ENCODE results near the gene NSMF. TPM values are rescaled to one million over a fixed set of nuclear protein-coding genes. Genes with fewer than 3 reads are reported as not detected.

Gene NSMF
- total RNA-seq, 1 donor from 2014 or later = 67.8 TPM

DNA sequence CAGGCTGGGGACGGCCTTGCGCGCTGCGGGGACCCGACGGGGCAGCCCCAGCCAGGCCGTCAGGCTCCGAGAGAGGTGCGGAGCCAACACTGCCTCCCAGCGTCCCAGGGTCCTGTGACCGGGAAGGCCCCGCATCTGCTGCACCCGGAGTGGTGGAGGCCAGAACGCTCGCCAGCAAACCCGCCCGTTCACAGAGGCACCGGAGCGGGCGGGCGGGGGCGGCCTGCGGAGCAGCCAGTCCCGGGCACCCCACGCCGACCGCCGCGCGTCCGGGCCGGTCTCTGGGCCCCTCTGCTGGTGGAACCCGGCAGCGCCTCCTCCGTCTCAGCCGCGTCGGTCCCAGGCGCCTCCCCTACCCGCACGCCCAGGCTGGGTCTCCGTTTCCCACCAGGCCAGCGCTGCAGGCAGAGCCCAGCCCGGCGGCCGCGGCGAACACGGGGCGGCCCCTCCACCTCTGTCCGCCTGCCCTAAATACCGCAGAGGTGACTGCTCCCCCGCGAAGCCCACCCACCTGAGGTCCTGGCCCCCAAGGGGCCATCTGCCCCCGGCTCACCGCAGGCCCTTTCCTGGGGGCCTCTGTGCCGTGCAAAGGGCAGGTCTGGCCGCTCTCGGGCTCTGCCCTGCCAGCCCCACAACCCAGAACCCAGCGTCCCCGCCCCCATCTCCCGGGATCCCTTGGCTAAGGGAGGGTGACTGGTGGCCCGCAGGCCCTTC is 52.1 kb downstream of the NSMF start:
- Mint-ChIP-seq H3K27ac (no peak overlapping the region), H3K4me1 (ENCODE audit: unreplicated experiment) (no peaks in the 10 kb centered on the region), H3K36me3 (peaks cover 8% of the 10 kb centered on the region), H3K9me3 (no peaks in the 10 kb centered on the region), H3K27me3 (no peaks in the 10 kb centered on the region), H3K4me3 (no peak overlapping the region)
- peak; percentile 85 for DNase-seq (ENCODE audit: extremely low spot score, unreplicated experiment)
- peak; percentile 91 for TF ChIP-seq CTCF (conservative IDR thresholded peaks at IDR 0.05)

- Mint-ChIP-seq H3K4me3 (no peak overlapping the region), H3K36me3 (peaks cover 8% of the 10 kb centered on the region), H3K27ac (no peak overlapping the region), H3K4me1 (ENCODE audit: unreplicated experiment) (no peaks in the 10 kb centered on the region), H3K27me3 (no peaks in the 10 kb centered on the region), H3K9me3 (no peaks in the 10 kb centered on the region)
- DNase-seq (ENCODE audit: extremely low spot score, unreplicated experiment) = no peak
- TF ChIP-seq CTCF (conservative IDR thresholded peaks at IDR 0.05) = no peak
Measured at GRCh38 chr9:137406085-137406760, 52.9 kb downstream of the NSMF start.

- H3K27me3 Mint-ChIP-seq = no peaks in the 10 kb centered on the region
- peaks cover 8% of the 10 kb centered on the region for H3K36me3 Mint-ChIP-seq
- no peak overlapping the region for H3K4me3 Mint-ChIP-seq
- no peak overlapping the region for H3K27ac Mint-ChIP-seq
- no peak for DNase-seq (ENCODE audit: extremely low spot score, unreplicated experiment)
- H3K4me1 Mint-ChIP-seq (ENCODE audit: unreplicated experiment) = no peaks in the 10 kb centered on the region
- H3K9me3 Mint-ChIP-seq = no peaks in the 10 kb centered on the region
- TF ChIP-seq CTCF (conservative IDR thresholded peaks at IDR 0.05) = no peak
Measured at GRCh38 chr9:137405677-137406081, 53.5 kb downstream of the NSMF start.

DNA sequence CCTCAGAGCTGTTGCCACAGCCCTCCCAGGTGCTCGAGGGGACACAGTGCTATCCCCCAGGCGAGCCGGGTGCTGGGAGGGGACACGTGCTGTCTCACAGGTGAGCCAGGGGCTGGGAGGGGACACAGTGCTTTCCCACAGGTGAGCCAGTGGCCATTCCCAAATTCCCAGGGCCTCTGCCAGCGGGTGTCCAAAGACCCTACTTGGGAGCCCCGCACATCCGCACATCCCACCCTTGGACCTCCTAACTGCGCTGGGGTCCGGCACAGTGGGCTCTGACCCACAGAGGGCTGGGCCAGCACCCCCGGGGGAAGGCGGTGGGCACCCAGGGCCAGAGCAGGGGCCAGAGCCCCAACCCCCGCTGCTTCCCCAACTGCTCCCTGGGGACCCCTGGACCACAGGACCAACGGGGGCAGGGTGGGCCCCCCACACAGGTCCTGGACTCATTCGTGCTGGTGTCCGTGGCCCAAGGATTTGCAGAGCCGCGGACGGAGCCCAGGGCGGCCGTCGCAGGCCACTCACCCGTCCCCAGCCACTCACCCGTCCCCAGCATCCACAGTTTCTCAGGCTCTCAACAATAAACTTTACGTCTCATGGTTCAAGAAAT is 54.1 kb downstream of the NSMF start:
- DNase-seq (ENCODE audit: extremely low spot score, unreplicated experiment) = no peak
- no peak for TF ChIP-seq CTCF (conservative IDR thresholded peaks at IDR 0.05)
- Mint-ChIP-seq H3K36me3 (peaks cover 8% of the 10 kb centered on the region), H3K4me3 (no peak overlapping the region), H3K9me3 (no peaks in the 10 kb centered on the region), H3K27ac (no peak overlapping the region), H3K4me1 (ENCODE audit: unreplicated experiment) (no peaks in the 10 kb centered on the region), H3K27me3 (no peaks in the 10 kb centered on the region)

DNA sequence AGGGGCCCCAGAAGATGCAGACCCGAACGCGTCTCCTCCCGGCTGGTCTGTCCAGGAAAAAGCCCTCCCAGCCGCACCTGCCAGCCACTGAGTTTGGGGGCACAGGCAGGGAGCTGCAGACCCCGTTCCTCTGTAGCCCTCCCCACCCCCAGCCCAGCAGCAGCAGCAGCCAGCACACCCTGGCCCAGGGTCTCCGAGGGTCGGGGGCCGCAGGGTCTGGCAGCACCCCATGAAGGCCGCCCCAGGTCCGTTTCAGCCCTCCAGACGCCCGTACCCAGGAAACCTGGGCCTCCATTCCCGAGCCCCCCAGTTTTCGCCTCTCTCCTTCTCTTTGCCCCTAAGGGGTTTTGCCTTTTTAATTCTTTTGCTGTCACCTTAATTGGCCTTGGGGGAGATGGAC is 55.9 kb downstream of the NSMF start:
- Mint-ChIP-seq H3K36me3 (peaks cover 13% of the 10 kb centered on the region), H3K27ac (no peak overlapping the region), H3K4me3 (no peak overlapping the region), H3K27me3 (no peaks in the 10 kb centered on the region), H3K9me3 (no peaks in the 10 kb centered on the region), H3K4me1 (ENCODE audit: unreplicated experiment) (peaks cover 4% of the 10 kb centered on the region)
- no peak for DNase-seq (ENCODE audit: extremely low spot score, unreplicated experiment)
- no peak for TF ChIP-seq CTCF (conservative IDR thresholded peaks at IDR 0.05)
